ENCODE data around the gene RNASET2. TPM values are rescaled to one million over a fixed set of nuclear protein-coding genes. Genes with fewer than 3 reads are reported as not detected.

Gene RNASET2
- total and polyA plus RNA-seq, 2 donors from 2014 or later, result 50.7 to 69.0 TPM

DNA sequence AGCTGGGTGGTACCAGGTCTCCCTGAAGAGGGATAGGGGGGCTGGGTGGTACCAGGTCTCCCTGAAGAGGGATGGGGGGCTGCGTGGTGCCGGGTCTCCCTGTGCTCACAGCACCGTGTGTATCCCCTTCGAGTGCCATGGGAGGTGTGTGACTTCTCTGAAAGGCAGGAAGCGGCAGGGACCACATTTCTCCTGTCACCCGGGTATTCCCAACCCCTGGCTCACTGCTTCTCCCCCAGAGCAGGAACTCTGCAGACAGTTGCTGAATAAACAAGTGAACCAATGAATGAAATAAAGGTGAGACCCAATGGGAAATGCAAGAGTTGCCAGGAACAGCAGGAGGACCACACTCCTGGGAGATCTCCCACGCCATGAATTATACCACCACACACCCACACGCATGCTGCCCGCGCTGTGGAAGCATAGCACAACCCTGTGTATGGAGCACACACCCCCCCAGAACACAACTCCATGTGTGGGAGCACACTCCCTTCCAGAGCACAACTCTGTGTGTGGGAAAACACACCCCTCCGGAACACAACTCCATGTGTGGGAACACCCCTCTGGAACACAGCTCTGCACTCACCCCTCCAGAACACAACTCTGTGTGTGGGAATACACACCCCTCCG lies 50.7 kb downstream of the RNASET2 start:
- no peak overlapping the region for H3K9ac ChIP-seq (ENCODE audit: low read length in 3 of 3)
- intact Hi-C loops (cut with DNase I), result no loop called here
- H3K27ac ChIP-seq (ENCODE audit: low read depth in 2 of 2, low read length in 2 of 2), result no peak overlapping the region
- no peak for TF ChIP-seq CTCF (IDR thresholded peaks at IDR 0.05; ENCODE audit: borderline replicate concordance, extremely low read depth, insufficient read depth)
- H3K4me3 ChIP-seq (ENCODE audit: low read length in 3 of 3), result no peak overlapping the region
- H3K36me3 ChIP-seq (ENCODE audit: control insufficient read depth in 2 of 3, insufficient read depth in 3 of 3, low read length in 3 of 3), result no peaks in the 10 kb centered on the region
- H3K27me3 ChIP-seq (ENCODE audit: control insufficient read depth, insufficient read depth, low read length), result no peaks in the 10 kb centered on the region
- H3K4me1 ChIP-seq (ENCODE audit: control insufficient read depth in 2 of 3, insufficient read depth in 2 of 3, low read depth in 1 of 3, low read length in 3 of 3), result no peaks in the 10 kb centered on the region
- no peaks in the 10 kb centered on the region for H3K9me3 ChIP-seq (ENCODE audit: control insufficient read depth in 2 of 3, insufficient read depth in 1 of 3, low read length in 3 of 3)
- DNase-seq (no peak), FAIRE-seq (no peak)

DNA sequence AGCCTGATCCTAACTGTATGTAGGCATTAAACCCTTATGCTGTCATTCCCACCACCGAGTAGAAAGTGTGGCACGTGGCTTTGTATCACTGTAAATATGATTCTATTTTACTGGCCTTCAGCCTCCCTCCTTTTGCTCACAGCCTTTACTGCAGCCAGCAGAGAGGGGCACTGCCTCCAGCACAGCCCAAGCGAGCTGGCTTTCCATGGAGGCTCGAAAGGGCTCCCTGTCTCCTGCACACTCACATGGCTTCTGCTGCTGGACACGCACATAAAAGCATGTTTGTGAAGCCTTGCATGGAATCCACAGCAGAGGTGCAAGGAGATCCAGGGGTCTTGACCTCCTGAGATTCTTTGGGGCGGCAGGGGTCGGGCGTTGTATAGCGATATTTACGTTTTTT lies 51.3 kb downstream of the RNASET2 start:
- intact Hi-C loops (cut with DNase I), result no loop called here
- no peak overlapping the region for H3K9ac ChIP-seq (ENCODE audit: low read length in 3 of 3)
- no peak for FAIRE-seq

DNA sequence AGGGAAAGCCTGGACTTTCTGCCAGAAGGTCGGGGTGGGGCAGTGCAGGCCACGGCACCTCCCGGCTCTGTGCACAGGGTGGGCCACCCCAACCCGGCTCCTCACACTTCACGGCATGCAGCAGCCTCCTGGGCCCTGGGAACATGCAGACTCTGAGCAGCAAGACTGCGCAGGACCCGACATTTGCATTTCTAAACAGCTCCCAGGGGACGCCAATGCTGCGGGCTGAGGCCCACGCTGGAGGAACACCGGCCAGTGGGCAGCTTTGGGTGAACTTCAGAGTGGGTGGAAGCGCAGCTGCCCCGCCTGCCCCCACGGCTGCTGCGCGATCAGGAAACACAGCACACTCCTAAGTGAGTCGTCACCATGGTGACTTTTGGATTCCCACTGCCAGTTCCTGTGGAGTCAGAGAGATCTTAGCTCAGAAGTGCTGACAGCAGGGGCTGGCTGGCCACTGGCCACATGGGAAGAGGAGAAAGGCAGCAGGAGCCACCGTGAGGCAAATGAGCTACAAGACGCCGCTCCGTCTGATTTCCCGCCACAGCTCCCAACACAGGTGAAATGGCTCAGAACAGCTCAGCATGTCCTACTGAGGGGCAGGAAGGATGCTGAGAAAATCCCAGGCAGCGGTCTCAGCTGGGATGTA lies 52.1 kb downstream of the RNASET2 start:
- H3K36me3 ChIP-seq (ENCODE audit: control insufficient read depth in 2 of 3, insufficient read depth in 3 of 3, low read length in 3 of 3), result no peaks in the 10 kb centered on the region
- no peak for TF ChIP-seq CTCF (IDR thresholded peaks at IDR 0.05; ENCODE audit: borderline replicate concordance, extremely low read depth, insufficient read depth)
- peak in 2 of 5 donors; percentile 34 to 35 for DNase-seq
- intact Hi-C loops (cut with DNase I), result no loop called here
- no peaks in the 10 kb centered on the region for H3K27me3 ChIP-seq (ENCODE audit: control insufficient read depth, insufficient read depth, low read length)
- H3K27ac ChIP-seq (ENCODE audit: low read depth in 2 of 2, low read length in 2 of 2), result no peak overlapping the region
- H3K4me3 ChIP-seq (ENCODE audit: low read length in 3 of 3), result no peak overlapping the region
- H3K4me1 ChIP-seq (ENCODE audit: control insufficient read depth in 2 of 3, insufficient read depth in 2 of 3, low read depth in 1 of 3, low read length in 3 of 3), result peaks cover 0 to 2% (median 0%) of the 10 kb centered on the region in 3 donors
- FAIRE-seq, result no peak
- H3K9ac ChIP-seq (ENCODE audit: low read length in 3 of 3), result no peak overlapping the region
- H3K9me3 ChIP-seq (ENCODE audit: control insufficient read depth in 2 of 3, insufficient read depth in 1 of 3, low read length in 3 of 3), result no peaks in the 10 kb centered on the region

More for the DNA sequence above, 51.3 kb downstream of the RNASET2 start:
- Histone ChIP-seq H3K9me3 (ENCODE audit: control insufficient read depth in 2 of 3, insufficient read depth in 1 of 3, low read length in 3 of 3) (no peaks in the 10 kb centered on the region), H3K4me3 (ENCODE audit: low read length in 3 of 3) (no peak overlapping the region), H3K27me3 (ENCODE audit: control insufficient read depth, insufficient read depth, low read length) (no peaks in the 10 kb centered on the region), H3K36me3 (ENCODE audit: control insufficient read depth in 2 of 3, insufficient read depth in 3 of 3, low read length in 3 of 3) (no peaks in the 10 kb centered on the region), H3K27ac (ENCODE audit: low read depth in 2 of 2, low read length in 2 of 2) (no peak overlapping the region), H3K4me1 (ENCODE audit: control insufficient read depth in 2 of 3, insufficient read depth in 2 of 3, low read depth in 1 of 3, low read length in 3 of 3) (peaks cover 0 to 2% (median 0%) of the 10 kb centered on the region in 3 donors)
- TF ChIP-seq CTCF (IDR thresholded peaks at IDR 0.05; ENCODE audit: borderline replicate concordance, extremely low read depth, insufficient read depth), result no peak
- DNase-seq, result no peak

Measured in kidney (tissue), 14 donors.